HUDEP-2 (cell line): ENCODE data around the gene DGKA.

Experiments
- DNase-seq, 76 experiments: peaks; one replicate each; lab custom pipeline; 2025; ENCODE audit not compliant: unreplicated experiment in 76 of 76; lab: John Stamatoyannopoulos, UW

Gene DGKA

DNA sequence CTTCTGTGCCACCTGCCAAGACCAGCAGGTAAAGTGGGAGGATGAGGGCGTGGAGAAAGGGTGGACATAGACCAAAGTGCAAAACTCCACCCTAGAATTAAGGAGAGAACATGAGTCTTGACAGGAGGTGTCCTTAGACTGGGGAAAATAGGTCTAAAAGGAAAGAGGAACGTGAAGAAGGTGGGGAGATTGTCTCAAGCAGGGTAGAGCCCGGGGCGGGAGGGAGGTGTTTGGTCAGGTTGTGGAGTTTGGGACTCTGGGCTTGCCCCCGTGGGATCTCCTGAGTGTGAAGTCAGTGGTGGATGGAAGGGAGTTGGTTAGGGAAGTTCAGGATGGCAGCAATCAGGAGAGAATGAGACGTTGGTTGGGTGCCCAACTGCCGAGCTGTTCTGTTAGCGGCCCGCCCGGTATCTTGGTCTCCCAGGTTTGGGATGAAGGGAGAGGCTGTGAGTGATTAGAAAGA is 386 bp downstream of the DGKA start:
- peak in 7 of 76 experiments; percentile 3 to 43 (median 28) for DNase-seq

DNA sequence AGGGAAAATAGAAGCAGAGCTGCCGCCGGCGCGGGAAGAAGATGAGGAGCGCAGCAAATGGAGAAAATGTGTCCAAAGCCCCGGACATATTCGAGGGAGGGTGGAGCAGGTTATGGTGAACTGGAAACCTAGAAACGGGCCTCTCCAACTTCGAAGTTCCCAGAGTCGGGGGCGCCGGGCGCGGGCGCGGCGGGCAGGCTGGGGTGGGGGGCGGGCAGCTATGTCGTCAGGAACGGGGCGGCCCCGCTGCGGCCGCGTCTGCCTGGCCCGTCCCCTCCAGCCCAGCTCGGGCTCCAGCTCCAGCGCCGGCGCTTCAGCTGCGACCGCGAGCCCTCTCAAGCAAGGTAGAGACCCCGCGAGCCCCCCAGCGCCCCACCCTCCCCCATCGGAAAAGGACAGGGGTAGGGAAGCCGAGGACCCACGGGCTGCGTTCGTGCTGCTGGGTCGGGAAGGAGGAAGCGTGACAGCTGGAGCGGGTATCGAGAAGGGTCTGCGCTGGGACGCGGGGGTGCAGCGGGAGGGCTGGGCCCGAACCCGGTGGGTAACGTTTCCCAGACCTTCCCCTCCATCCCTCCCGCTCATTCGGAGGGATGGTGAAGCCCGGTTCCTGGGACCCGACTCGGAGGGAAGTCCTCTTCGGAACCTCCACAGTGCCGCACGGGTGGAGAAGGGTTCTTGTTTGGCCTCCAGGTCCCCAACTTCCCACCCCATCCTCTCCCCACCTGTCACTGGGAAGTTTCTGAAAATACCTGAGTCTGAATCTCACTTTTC is 1.0 kb downstream of the DGKA start:
- peak in 12 of 76 experiments; percentile 5 to 43 (median 20) for DNase-seq

DNA sequence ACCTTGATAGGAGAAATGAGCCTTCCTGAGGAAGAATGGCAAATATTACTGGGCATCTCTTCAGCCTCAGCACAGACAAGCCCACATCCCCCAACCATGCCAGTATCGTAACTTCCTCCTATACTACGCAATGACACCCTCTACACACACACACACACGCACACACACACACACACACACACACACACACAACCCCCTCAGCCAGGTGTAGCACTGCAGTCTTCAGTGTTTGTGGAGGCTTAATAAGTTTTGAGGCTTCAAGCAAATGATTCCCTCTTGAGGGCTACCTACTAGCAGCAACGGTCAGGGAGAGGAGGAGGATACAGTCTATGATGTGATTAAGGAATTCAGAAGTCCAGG is 1.6 kb downstream of the DGKA start:
- DNase-seq = peak in 2 of 76 experiments; percentile 3 to 29

DNA sequence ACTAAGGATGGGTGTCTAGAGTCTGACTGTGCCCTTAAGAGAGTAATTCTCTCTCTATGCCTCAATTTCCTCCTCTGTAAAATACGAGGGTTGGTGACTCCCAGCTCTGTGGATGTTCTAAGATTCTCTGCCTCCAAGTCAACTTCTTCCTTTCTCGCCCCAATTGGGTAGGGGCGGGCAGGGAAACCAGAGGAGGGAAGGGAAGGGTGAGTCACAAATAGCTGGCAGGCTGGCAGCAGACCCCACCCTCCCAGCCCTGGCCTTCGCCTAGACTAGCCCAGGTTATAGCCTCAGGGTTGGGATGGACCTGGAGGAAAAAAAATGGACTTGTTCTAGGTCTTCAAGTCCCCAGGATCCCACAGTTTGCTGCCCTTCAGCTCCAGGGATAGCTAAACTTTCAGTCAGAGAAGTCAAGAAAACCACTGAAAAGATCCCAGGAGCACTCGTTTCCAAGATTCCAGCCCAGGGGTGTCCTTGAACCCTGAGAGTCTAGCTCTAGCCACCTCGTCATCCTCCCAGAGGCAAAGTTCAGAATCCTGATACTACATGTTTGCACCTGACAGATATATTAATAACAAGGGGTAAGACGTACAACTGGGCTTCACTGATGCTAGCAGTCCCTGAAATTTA is 2.3 kb downstream of the DGKA start:
- DNase-seq = peak in 10 of 76 experiments; percentile 6 to 50 (median 12)

DNA sequence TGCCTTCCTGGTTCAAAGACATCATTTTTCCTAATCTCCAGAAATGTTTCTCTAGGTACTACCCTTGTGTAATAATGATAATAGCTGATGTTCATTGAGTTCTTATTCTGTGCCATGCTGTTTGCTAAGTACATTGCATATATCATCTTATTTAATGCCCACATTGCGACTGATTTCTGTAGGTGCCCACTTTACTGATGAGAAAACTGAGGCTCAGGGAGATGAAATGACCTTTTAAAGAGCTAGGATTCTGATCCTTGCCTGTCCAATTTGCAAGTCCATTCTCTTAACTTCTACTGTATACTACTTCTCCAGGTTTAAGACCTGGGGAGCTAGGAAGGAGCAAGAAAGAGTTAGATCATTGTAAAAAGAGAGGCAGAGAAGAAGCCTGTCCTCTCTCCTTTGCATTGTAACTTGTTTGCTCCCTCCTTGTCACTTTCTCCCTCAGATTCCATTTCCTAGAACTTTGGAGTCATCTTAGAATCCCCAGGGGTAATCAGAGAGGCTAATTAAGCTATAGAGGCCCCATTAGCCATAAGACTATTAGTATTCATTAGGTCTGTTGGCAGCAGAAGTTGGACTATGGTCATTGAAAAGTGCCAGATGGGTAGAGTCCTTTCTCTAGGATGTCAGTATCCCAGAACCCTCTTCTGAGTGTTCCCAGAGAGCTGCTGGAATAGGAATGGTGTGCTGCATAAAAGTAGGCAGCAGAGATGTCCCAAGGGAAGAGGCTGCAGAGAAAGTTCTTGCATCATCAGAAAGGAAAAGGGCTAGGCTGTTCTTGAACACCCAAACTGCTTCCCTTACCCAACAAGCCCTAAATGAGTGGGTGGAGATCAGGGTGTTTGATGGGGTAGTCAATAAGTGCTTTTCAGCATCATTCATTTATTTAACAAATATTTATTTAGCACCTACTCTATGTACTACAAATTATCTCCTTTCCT is 3.1 kb downstream of the DGKA start:
- no peak for DNase-seq

DNA sequence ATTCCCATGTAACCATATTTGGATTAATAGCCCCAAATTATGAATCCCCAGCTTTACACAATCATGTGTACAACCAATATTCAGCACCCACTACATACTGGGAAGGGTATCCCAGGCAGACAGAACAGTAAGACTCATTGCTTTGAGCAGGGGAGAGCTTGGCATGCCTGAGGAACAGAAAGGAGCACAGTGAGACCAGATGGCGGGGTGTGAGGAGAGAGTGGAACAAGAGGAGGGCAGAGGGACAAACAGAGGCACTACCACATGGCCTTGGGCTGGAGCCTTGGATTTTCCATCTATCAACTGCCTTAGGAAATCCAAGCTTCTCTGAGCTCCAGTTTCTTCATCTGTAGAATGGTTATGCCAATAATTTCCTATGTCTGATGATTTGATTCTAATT is 3.8 kb downstream of the DGKA start:
- DNase-seq = no peak

DNA sequence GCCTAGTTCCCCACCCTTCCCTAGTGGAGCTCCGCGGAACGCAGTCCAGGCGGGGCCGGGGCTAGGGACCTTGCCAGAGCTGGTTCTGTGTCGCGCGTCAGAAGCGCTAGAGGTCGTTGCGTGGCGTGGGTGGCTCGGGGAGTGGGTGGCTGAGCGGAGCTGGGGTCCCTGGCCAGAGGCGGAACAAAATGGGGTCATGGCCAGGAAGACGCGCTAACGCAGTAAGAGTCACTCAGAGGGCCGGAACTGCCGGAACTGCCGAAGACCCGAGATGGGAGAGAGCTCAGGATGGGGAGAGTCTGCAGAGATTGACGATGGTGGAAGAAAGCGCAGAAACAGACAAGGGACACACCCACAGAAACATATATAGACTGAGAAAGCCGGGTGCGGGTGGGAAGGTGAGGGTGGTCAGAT is 4.8 kb downstream of the DGKA start:
- no peak for DNase-seq

DNA sequence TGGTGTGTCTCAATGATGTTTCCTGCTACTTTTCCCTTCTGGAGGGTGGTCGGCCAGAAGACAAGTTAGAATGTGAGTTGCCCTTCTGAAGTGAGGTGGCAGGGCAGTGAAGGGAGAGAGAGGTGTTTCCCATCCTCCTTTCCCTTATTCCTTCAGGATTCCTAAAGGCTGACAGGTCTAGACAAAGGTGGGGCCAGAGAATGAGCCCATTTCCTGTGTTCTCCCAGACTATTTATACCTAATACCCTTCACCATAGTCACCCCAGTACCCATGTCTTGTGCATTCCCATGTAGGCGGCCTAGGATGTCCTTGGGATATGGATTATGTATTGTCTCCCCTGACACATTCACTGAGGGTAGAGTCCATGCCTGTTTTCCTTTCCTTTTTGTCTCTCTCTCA is 7.0 kb downstream of the DGKA start:
- no peak for DNase-seq

DNA sequence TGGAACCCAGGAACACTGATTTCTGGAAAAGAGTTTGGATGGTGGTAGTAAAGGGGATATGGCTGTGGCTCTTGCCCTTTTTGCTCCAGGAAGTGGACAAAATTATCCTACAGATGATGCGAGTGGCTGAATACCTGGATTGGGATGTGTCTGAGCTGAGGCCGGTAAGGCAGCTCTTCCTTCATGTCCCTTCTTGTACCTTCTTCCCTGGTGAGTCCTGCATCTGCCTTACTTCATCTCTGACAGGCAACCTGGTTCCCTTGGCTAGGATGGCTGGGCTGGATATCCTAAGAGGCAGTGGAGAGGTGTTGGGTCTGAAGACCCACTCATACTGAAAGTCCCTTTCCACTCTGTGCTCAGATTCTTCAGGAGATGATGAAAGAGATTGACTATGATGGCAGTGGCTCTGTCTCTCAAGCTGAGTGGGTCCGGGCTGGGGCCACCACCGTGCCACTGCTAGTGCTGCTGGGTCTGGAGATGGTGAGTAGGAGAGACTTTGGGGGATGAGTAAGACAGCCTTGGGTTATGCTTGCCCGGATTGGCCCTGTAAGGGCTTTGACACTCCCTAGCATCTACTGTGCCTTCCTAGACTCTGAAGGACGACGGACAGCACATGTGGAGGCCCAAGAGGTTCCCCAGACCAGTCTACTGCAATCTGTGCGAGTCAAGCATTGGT is 8.0 kb downstream of the DGKA start:
- no peak for DNase-seq

DNA sequence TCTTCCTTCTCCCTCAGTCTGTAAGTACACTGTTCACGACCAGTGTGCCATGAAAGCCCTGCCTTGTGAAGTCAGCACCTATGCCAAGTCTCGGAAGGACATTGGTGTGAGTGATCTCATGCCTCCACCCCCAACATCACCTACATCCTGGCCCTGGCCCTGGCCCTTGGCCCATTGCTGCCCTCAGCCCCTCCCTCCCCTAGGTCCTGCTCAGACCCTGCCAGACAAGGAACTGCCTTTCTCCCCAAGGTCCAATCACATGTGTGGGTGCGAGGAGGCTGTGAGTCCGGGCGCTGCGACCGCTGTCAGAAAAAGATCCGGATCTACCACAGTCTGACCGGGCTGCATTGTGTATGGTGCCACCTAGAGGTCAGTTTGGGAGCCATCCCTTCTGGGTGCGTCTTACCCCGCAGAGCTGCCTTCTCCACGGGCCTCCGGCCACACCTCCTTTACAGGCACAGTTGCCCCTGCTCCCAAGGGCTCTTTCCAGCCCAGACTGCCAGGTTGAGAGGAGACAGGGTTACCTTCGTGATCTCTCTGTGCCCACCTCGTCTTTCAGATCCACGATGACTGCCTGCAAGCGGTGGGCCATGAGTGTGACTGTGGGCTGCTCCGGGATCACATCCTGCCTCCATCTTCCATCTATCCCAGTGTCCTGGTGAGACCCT is 9.2 kb downstream of the DGKA start:
- DNase-seq = peak in 71 of 76 experiments; percentile 20 to 90 (median 72)

DNA sequence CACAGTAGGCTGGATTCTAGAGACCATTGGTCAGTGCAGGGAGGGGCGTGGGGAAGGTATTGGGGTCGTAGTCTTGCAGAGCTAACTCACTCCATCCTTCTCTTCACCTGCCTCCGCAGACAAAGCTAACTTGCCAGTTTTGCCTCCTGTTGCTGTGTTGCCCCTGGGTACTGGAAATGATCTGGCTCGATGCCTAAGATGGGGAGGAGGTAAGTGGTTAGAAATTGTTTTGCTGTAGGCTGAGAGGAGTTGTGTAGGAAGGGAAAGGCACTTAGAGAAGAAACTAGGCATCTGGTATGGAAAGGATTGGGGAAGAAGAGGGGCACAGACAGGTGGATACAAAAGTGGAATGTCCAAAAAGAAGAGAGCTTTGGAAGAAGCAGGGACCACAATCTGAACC is 11.1 kb downstream of the DGKA start:
- no peak for DNase-seq

DNA sequence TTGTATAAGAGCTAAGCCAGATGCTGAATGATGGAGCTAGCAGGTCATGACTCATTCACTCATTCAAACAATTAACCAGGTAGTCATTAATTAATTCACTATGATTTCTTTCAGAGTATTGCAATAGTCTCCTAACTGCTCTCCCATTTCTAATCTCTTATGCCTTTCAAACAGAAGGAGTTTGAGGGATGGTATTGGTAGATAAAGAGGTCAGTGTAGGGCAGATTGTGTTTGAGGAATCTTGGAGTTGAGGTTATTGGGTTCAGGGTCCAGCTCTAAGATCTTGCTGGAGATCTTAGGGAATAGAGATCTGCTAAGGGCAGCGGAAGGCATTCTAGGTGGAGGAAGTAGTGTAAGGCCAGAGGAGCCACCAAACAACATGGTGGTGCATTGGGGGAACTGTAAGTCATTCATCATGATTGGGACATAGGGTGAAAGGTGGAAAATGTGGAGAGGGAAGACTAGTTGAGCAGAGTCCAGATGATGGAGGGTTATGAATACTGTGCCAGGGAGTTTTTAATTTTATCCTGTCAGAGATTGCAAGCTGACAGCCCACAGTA is 11.7 kb downstream of the DGKA start:
- DNase-seq = peak in 1 of 76 experiments; percentile 3

DNA sequence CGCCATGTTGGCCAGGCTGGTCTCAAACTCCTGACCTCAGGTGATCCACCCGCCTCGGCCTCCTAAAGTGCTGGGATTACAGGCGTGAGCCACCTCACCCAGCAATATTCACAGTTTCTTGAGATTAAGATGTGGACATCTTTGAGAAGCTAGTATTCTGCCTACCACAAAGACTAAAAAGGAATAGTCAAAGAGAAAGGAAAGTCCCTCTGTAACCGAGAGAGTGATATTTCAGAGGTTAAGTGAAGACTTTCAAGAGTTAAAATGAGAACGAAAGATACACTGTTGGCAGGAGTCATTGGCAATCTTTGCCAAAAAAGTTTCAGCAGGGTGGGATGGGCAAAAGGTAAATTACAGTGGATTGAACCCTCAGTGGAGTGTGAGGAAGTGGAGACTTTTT is 15.6 kb downstream of the DGKA start:
- DNase-seq = no peak

DNA sequence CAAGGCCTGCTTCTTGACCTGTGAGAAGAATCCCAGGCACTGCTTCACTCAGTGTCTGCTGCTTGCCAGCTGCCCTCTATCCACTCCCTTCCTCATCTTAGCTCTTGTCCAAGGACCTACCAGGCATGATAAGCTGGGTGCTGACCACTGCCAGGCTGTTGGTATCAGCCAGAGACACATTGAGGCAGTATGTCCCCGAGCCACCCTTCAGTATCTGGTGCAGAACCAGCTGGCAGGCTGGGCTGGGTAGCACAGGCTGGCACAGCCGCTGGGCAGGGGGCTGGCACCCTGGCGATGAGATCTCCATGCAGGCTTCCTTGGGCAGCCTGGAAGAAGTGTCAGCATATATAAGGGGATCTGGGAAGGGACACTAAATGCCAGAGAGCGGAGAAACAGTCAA is 24.4 kb downstream of the DGKA start:
- peak in 9 of 76 experiments; percentile 8 to 35 (median 14) for DNase-seq

DNA sequence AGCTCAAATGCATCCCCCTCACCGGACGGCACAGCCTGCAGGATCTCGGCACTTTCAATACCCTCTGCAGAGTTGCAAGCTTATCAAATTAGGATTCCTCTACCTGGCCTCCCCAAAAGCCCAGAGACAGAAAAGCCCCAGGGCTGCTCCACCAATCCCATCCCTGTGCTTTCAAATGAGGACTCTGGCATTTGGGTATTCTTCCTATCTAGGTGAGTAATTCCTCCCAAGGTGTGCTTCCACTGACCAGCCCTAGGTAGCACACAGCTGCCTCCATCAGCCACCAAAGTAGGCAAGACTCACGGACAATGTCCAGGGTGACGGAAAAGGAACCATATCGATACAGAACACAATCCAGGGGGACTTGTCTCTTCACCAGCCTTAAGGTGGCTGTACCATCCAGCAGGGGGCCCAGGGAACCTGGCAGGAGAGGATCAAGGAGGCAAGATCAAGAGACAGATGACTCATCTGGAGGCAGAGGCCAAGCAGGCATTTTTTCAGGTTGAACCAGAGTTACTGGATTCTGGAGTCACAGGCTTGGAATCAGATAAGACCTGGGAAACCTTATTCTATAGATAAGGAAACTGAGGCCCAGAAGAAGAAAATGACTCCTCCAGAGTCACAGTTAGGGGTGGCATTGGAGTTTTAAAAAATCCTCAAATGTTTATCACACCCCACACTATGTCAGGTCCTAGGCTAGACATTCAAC is 25.0 kb downstream of the DGKA start:
- DNase-seq = peak in 47 of 76 experiments; percentile 4 to 59 (median 35)

DNA sequence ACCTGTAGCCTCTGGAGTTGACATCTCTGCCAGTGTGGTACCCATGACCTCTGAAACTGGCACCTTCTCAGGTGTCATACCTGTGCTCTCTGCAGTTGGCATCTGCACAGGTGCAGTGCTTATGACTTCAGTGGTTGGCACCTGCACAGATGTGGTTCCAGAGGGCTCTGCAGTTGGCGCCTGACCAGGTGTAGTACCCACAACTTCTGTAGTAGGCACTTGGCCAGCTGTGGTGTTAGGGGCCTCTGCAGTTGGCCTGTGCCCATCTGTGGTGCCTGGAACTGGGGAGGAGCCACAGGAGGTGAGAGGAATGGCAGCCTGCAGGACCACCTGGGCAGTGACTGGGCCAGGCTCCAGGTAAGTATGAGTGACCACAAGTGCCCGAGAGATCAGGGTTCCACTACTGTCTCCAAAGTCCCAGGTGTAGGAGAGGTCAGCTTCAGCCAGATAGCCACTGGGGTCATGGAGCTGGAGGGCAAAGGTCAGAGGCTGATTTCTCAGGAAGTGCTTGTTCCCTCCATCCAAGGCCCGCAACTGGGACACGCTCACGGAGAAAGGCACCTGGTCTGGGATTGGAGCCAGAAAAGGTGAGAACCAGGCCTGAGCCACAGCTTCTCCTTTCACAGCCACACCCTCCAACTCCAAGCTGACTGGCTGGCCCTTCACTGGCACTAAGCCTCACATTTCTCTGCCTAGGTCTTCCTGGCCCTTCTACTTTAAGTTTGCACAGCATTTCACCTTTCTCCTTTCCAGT is 26.3 kb downstream of the DGKA start:
- DNase-seq = no peak

DNA sequence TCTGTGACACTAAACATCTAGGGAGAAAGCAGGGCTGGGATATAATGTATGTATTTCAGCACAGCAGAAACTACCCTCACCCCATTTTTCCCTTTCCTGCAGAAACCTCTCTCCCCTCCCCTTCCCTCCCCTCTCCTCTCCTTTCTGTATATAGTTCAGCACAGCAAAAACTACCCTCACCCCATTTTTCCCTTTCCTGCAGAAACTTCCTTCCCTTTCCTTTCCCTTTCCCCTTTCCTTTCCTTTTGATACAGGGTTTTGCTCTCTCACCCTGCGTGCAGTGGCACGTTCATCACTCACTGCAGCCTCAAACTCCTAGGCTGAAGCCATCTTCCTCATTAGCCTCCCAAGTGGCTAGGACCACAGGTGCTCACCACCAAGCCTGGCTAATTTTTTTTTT is 32.8 kb downstream of the DGKA start:
- no peak for DNase-seq

DNA sequence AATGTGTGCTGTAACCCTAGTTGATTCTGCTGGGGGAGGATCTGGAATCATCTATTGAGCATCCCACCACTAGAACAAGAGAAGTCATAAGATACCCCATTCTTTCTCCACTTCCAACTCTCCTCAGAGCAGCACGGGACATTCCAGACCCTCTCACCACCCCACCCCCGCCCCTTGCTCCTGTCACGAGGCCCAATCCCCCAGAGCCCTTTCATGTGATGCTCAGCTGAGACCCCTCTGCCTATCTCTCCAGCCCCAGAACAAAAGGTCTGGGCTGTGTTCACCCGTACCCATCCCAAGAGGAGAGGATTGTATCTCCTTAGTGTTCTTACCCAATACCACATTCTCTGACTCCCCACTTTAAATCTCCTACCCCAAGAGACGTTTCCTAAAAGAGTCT is 34.3 kb downstream of the DGKA start:
- DNase-seq = no peak
